ENCODE measurements around the gene NPTXR. TPM values are rescaled to one million over a fixed set of nuclear protein-coding genes. Genes with fewer than 3 reads are reported as not detected.

NPTXR gene
- total RNA-seq, 6 experiments from 2014 or later = 0.18 to 0.68 (median 0.28) TPM

DNA sequence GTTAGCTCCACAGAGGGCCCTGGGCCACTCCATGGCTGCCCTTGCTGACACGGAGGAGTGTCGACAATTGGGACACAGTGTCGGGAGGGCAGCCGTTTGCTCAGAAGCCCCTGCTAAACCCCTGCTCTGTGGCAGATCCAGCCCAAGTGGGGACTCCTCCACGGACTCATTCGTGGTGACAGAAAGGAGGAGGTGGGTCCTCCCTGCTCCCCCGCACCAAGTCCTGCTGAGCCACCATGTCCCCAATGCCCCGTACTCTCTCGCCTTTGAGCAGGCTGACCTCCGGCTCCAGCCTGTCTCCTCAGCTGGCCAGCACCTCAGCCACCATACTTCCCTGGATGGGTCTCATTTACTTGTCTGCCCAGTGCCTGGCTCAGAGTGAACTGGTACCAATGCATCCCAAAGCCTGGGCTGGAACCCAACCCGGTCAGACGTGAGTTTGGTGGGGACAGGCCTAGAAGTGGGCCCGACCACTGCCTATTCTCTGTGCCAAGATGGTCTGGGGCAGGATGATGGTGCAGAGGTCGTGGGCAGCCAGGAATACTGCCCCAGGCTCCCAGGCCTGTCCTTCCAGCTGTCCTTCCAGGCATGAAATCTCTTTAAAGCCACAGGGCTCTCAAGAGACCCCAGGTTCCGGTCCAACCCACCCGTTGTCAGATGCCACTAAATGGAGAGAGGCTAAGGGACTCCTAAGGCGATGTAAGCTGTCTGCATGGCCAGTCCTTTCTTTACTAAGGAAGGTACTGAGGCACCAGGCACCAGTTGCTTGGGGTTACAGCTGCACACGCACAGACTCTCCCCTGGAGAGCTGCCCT is 23.9 kb upstream of the NPTXR start:
- Histone ChIP-seq H3K9me3 (no peaks in the 10 kb centered on the region), H3K27ac (no peak overlapping the region), H3K27me3 (no peaks in the 10 kb centered on the region), H3K36me3 (peaks cover 0 to 6% (median 0%) of the 10 kb centered on the region in 4 donors), H3K4me1 (peaks cover 0 to 21% (median 0%) of the 10 kb centered on the region in 4 donors), H3K4me3 (no peak overlapping the region)
- WGBS (ENCODE audit: insufficient coverage, low coverage, low lambda C conversion rate, missing lambda C conversion rate) = 92% methylated on average over 6 of the region's 18 CpGs
- peak in 2 of 3 donors; percentile 11 to 38 for DNase-seq
- intact Hi-C loops (cut with DNase I) = loop anchor here (5.0 to 10.0 kb wide), 3 partner anchors 135 to 267 kb away; no protein-coding TSS in a partner anchor
- no peak for ATAC-seq
- TF ChIP-seq POLR2A (IDR thresholded peaks at IDR 0.05) = no peak
- TF ChIP-seq, protein P1, sequence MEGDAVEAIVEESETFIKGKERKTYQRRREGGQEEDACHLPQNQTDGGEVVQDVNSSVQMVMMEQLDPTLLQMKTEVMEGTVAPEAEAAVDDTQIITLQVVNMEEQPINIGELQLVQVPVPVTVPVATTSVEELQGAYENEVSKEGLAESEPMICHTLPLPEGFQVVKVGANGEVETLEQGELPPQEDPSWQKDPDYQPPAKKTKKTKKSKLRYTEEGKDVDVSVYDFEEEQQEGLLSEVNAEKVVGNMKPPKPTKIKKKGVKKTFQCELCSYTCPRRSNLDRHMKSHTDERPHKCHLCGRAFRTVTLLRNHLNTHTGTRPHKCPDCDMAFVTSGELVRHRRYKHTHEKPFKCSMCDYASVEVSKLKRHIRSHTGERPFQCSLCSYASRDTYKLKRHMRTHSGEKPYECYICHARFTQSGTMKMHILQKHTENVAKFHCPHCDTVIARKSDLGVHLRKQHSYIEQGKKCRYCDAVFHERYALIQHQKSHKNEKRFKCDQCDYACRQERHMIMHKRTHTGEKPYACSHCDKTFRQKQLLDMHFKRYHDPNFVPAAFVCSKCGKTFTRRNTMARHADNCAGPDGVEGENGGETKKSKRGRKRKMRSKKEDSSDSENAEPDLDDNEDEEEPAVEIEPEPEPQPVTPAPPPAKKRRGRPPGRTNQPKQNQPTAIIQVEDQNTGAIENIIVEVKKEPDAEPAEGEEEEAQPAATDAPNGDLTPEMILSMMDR (IDR thresholded peaks at IDR 0.05) = no peak

DNA sequence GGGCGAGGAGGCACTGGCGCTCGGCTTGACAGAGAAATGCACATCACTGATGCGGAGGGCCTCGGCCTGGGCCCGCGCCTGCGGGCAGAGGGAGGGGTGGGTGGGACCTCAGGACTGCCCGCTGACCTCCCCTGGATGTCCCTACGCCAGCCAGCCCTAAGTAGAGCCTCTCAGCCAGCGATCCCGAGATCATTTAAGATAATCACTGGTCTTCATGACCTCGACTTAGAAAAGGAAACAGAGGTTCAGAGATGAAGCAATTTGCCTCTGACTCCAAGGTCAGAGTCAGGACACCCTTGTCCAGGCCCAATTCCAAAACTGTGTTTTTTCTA is 23.3 kb upstream of the NPTXR start:
- Histone ChIP-seq H3K27ac (no peak overlapping the region), H3K36me3 (peaks cover 0 to 6% (median 0%) of the 10 kb centered on the region in 4 donors), H3K9me3 (no peaks in the 10 kb centered on the region), H3K27me3 (no peaks in the 10 kb centered on the region), H3K4me1 (peaks cover 0 to 21% (median 0%) of the 10 kb centered on the region in 4 donors), H3K4me3 (no peak overlapping the region)
- intact Hi-C loops (cut with DNase I) = loop anchor here (5.0 to 10.0 kb wide), 3 partner anchors 135 to 268 kb away; no protein-coding TSS in a partner anchor
- DNase-seq = no peak
- TF ChIP-seq POLR2A (IDR thresholded peaks at IDR 0.05) = no peak
- TF ChIP-seq, protein P1 (IDR thresholded peaks at IDR 0.05) = no peak
- ATAC-seq = no peak
- 43% methylated on average over 1 of the region's 13 CpGs for WGBS (ENCODE audit: insufficient coverage, low coverage, low lambda C conversion rate, missing lambda C conversion rate)

DNA sequence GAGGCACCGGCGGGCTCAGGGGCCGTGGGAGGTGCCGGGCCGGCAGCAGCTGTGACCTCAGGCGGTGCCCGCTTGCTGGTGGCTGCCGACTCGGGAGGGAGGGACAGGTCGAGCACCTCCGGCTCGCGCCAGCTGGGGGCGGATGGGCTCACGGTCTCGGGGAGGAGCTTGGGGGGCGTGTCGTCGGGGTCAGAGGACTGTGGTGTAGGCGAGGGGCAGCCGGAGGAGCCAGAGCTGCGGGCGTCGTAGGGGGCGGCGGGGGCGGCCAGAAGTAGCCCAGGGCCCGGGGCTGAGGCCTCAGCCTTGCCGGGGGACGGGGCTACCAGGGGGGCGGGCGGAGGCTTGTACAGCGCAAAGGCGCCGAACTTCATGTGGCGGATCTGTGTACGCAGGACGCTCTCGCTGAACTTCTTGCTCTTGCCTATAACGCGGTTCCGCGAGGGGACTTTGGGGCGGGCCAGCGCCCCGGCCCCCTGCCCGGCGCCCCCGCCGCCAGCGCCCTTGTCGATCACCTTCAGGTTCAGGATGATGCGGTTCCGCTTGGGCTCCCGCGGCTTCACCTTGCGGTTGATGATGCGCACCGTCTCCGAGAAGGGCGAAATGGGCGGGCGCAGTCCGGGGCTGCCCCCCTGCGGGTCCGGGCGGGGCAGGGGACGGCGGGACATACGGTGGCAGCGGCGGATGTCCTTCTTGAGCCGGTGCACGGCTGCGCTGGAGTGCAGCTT is 22.7 kb upstream of the NPTXR start:
- DNase-seq (peak in 2 of 3 donors; percentile 23 to 49), ATAC-seq (no peak)
- no peaks in the 10 kb centered on the region for H3K27me3 ChIP-seq
- H3K9me3 ChIP-seq = no peaks in the 10 kb centered on the region
- no peak overlapping the region for H3K27ac ChIP-seq
- H3K4me3 ChIP-seq = no peak overlapping the region
- TF ChIP-seq, protein P1 (IDR thresholded peaks at IDR 0.05) = no peak
- TF ChIP-seq POLR2A (IDR thresholded peaks at IDR 0.05) = no peak
- intact Hi-C loops (cut with DNase I) = loop anchor here (5.0 to 10.0 kb wide), 3 partner anchors 136 to 268 kb away; no protein-coding TSS in a partner anchor
- 89% methylated on average over 30 of the region's 75 CpGs for WGBS (ENCODE audit: insufficient coverage, low coverage, low lambda C conversion rate, missing lambda C conversion rate)
- peaks cover 0 to 6% (median 0%) of the 10 kb centered on the region in 4 donors for H3K36me3 ChIP-seq
- H3K4me1 ChIP-seq = peaks cover 0 to 21% (median 0%) of the 10 kb centered on the region in 4 donors

DNA sequence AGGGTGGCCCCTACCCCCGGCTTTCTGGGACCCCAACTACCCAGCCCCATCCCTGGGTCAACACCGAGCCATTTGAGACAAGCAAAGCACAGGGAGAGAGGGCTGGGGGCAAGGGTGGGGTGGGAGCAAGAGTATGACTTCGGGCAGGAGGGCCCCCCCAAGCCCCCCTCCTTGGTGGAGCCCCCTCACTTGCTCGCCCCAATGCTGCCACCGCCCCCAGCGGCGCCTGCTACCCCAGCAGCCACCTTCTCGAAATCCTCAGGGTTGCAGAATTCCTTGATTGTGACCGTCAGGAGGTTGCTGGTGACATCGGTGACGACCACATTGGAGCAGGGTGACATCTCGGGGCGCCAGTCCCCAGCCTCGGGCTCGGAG is 22.2 kb upstream of the NPTXR start:
- Histone ChIP-seq H3K27ac (no peak overlapping the region), H3K9me3 (no peaks in the 10 kb centered on the region), H3K4me3 (no peak overlapping the region), H3K4me1 (peaks cover 0 to 15% (median 0%) of the 10 kb centered on the region in 4 donors), H3K36me3 (peaks cover 0 to 6% (median 0%) of the 10 kb centered on the region in 4 donors), H3K27me3 (no peaks in the 10 kb centered on the region)
- WGBS (ENCODE audit: insufficient coverage, low coverage, low lambda C conversion rate, missing lambda C conversion rate) = 80% methylated on average over 2 of the region's 15 CpGs
- ATAC-seq (no peak), DNase-seq (peak in 1 of 3 donors; percentile 12)
- intact Hi-C loops (cut with DNase I) = loop anchor here (5.0 to 10.0 kb wide), 3 partner anchors 136 to 269 kb away; no protein-coding TSS in a partner anchor
- TF ChIP-seq, protein P1 (IDR thresholded peaks at IDR 0.05) = no peak
- TF ChIP-seq POLR2A (IDR thresholded peaks at IDR 0.05) = no peak

Measured in right lobe of liver (tissue), 6 donors.